Posterior cingulate gyrus (tissue), 11 donors: ENCODE data around the gene R3HCC1L.
A peak's percentile ranks its signal among the peaks of the same experiment; 100 is the strongest.

ENCODE experiments used
- DNase-seq, 10 donors: peaks; one replicate each; pipeline versions ENCODE4 v3.0.0 to v3.0.0-alpha.2; 2020 to 2021; ENCODE audit warnings: mixed read lengths in 3 of 10
- intact Hi-C: fragments of 100-400 bp; cut with DNase I; formaldehyde crosslinking; loops from one replicate; pipeline ENCODE4 v1.15.1; 2023

Gene R3HCC1L

DNA sequence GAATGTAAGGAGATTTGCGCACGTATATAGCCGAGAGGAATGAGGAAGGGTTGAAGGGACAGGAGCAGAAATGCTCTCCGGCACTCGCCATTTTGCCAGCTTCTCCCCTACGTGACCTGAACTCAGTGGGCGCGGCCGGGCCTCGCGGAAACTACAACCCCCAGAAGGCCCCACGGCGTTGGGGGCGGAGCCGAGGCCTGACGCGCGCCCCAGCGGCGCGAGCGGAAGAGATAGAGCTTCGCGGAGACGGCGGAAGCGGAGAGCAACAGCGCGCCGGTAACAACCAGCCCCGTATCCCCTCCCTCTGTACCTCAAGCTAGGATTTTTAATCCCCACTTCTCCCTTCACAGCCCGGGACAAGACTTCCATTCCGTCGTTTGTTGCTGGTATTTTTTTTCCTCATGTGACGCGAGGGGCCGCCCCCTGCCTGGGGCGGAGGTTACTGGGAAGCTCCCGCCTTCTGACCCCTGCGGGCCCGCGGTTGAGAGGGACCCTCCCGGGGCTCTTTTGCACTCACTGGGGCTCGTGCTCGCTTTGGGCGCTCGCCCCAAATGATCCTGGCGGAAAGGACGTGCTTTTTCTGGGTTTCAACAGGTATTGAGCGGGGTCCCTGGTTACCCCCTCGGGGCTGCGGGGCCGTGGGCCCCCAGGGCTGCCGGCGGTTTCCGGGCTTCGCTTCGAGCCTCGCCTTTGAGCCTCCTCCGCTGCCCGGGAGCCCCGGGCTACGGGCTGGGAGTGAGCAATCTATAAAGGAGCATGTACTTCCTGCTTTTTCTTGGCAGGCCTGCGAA is at the start of gene R3HCC1L:
Gene R3HCC1L, plus strand, starts transcription at position 227 of the 791 bp plus-strand sequence. CDS start 73,458 bp downstream, outside the sequence.
- intact Hi-C loops = loop anchor here (10.0 kb wide), 1 partner anchor 220 kb away; no protein-coding TSS in a partner anchor
- peak; percentile 80 to 98 (median 89) for DNase-seq

DNA sequence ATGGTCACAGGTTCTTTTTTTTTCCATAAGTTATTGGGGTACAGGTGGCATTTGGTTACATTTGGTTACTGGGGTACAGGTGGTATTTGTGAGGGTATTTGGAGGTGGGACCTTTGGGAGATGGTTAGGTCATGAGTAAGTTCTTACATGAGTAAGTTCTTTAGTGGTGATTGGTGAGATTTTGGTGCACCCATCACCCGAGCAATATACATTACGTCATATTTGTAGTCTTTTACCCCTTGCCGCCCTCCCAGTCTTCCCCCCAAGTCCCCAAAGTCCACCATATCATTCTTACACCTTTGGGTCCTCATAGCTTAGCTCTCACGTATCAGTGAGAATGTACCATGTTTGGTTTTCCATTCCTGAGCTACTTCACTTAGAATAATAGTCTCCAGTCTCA is 49.2 kb upstream of the R3HCC1L start:
- intact Hi-C loops = no loop called here
- DNase-seq = no peak

DNA sequence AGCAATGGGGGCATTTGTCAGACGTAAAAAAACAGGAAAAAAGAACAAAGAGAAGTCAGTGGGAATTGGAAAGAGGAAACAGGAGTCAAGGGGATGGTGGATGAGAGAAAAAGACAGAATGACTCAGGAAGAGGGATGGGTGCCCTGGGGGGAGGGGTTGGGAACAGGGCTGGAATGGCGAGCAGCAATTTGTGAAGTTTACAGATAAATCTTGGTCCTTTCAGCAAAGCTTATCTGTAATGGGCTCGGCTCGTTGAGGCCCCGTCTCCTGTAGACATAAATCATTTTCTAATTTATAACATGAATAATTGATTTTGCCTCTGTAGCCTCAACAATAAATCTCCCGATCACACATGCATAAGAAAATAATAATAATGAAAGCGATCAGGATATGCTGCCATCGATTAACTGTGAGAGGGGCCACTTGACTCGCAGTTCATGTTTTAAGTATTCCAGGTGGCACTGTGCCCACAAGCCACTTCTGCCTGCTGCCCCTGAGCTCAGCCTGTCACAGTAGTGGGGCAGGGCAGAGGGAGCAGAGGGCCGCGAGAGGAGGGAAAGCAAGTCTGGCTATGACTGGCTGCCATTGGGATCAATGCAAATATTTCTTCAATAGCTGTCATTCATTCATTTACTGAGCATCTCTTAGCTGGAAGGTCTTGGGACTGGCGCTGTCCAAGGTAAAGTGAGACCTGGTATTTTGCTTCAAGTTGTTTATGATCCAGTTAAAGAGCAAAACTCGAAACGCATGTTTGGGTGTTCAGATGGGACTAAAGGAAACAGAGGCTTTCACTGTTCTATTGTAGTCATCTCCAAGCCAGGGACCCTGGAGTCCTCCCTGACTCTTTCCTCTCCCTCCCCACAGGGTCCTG is 47.4 kb upstream of the R3HCC1L start:
- no peak for DNase-seq
- intact Hi-C loops = no loop called here

DNA sequence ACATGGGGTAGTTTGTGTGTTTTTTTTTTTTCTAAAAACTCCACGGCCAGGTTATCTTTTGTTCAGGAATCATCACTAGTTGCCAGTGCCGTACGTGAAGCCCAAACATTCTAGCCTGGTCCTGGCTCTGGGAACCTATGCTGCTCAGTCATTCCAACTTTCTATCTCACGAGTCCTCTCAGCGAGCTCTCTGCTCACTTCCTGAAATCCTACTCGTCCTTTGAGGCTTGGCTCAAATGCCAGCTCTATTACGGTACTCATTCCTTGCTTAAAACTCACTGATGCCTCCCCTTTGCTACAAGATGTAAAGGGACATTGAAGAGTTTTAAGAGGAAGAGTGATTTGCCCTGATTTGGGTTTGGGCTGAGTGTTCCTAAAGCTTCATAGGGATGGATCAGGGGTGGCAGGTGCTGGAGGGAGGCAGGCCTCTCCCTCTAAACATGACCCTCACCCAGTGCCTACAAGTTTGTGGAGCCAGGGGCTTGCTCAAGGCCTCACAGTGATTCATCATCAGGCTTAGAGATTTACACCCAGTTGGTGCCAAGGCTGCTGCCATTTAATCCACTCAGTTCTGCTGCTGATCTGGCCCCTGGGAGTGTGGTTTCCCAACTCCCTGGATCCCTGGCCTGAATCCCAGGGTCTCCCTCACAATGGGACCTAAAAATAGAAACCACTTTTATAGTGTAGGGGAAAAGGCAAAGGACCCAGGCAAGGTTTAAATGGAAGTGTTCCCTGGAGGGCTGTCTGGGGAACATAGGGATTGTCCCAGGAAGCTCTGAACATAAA is 46.1 kb upstream of the R3HCC1L start:
- intact Hi-C loops = no loop called here
- DNase-seq = no peak

DNA sequence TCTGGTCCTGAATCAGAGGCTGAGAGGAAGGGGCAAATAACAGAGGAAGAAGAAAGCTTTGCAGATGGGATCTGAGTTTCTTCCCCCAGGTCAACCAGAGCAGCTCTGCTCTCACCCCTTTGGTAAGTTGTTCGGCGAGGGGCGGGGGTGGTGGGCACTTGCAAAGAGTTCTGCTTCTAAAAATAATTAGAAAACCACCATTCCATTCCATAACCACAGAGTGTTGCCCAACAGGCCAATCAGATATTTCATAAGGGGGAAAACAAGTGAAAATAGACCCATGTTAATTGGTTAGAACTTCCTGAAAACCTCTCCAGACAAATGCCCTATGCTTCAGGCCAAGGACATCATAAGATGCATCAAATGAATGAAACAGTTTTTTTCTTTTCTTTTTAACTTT is 43.6 kb upstream of the R3HCC1L start:
- no peak for DNase-seq
- intact Hi-C loops = no loop called here

DNA sequence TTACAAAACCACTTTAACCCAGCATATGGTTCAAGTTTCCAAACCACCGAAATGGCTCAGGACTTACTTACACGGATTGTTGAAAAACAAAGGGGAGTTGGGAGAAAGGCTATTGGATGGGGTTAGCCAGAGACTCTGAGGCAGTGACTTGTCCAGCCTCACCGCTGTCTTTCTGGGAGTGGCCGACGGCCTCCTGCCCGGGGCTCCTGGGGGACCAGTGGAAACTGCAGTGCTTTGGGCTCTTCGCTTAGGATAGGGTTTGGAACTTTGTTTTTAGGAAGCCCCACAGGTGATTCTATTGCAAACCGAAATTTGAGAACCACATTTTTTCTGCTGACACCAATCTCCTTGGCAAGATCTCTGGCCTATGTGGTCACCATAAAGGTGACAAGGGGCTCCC is 38.1 kb upstream of the R3HCC1L start:
- intact Hi-C loops = no loop called here
- DNase-seq = peak in 1 of 10 donors; percentile 59

DNA sequence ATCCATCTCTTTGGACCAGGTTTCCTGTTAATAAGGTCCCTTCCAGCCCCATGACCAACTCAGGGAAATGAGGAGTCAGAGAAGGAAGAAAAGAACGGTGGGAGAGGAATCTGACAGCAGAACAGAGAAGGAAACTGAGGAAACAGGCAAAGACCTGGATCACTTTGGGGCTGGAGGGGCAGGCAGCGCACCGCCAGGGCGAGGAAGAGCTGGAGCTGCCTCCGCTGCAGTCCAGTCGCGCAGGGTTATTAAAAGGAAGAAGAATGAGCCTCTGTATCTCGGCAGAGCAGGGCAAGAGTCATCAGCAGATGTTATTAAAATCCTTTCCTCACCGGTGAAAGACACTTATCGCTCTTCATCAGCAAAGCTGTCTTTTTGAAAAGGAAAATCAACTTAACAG is 37.7 kb upstream of the R3HCC1L start:
- intact Hi-C loops = no loop called here
- no peak for DNase-seq

DNA sequence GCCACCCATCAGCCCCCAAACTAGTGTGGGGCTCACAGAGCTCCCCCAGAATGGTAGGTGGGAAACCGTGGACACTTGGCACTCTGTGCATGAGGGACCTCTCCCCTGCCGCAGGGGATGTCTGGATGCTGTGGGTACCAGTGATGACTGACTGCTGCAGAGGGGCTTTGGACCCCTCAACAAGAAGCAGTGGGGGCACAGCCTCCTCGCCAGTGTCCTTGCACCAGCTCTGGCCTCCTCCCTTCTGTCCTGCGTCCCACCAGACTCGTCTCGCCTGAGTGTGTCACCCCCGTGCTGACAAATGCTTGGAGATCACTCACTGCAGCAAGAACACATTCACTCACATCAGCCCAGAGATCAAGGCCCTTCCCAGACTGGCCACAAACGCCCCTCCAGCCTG is 37.3 kb upstream of the R3HCC1L start:
- intact Hi-C loops = no loop called here
- DNase-seq = peak in 1 of 10 donors; percentile 20

DNA sequence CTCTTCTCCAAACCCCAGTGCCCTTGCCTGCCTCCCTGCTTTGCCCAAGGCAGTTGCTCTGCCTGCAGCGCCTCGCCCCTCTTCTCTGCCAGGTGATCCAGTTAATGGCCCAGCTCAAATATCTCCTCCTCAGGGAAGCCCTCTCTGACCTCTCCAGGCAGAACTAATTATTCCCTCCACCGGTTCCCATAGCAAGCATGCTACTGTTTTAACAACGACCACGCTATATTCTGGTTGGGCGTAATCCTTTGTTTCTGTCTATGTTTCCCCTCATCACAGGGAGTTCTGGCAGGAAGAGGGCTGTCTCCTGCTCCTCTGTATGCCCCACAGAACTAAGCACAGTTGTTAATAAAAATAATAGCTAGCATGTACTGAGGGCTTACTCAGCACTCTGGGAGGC is 36.8 kb upstream of the R3HCC1L start:
- intact Hi-C loops = no loop called here
- DNase-seq = no peak

DNA sequence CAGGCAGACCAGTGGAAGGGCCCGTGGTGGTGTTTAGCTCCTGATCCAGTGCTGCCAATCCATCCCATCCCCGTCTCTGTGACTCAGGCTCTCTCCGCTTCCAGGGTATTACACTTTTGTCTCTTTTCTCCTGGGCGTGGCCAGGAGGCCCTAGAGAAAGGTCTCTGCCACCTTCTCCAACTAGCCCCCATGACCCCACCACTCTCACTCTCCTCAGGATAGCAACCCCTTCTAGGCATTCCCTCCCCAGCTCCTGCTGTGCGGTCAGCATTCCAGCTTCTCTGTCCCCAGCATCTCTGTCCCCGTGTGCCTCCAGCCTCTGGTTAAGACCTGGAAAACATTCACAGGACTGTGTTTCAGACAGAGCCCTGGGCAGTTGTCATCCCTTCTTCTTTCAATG is 36.2 kb upstream of the R3HCC1L start:
- intact Hi-C loops = no loop called here
- no peak for DNase-seq

DNA sequence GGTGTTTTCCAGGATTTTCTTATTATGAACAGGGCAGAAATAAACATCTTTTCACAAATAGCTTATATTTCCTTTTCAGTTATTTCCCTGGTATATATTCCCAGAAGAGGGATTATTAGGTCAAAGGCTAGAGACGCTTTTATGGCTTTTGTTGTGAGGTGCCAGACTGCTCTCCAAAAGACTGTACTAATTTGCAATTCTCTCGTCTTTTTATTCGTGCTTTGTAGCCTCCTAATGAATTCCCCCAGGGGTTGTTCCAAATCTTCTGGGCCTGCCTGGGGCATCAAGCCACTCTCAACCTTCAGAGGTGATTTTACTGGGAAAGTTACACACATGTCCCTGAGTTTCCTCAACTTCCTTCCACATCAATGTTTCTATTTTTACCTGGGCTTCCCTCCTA is 34.0 kb upstream of the R3HCC1L start:
- no peak for DNase-seq
- intact Hi-C loops = no loop called here

DNA sequence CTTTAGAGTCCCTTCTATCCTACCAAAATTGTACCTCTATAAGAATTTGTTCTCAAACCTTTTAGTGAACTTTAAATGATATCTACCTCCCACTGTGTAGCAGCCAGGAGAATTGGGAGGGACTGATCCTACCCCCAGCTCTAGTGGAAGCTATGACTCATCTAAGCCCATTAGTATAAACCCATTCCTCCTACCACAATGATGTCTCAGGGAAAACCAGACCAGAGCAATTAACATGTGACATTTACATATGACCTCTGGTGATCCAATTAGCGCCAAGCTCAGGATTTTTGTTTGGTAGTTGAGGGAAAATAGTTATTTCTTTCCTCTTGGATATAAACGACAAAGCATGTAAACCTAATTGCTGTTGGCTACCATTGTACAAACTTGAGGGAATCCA is 33.1 kb upstream of the R3HCC1L start:
- intact Hi-C loops = no loop called here
- DNase-seq = no peak

DNA sequence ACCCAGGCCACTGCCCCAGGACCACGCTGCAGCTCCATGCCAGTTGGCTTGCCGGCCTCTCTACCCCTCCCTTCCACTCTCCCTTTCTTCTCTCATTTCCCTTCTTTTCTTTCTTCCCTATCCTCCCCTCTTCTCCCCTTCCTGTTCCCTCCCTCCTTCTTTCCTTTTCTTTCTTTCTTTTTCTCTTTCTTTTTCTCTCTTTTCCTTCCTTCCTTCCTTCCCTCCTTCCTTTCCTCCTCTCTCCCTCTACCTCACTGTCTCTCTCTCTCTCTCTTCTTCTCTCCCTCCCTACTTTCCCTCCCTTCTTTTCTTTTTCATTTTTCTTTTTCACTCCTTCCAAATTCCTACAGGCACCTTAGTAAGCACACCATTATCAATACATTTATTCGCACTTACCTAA is 30.3 kb upstream of the R3HCC1L start:
- intact Hi-C loops = no loop called here
- no peak for DNase-seq

DNA sequence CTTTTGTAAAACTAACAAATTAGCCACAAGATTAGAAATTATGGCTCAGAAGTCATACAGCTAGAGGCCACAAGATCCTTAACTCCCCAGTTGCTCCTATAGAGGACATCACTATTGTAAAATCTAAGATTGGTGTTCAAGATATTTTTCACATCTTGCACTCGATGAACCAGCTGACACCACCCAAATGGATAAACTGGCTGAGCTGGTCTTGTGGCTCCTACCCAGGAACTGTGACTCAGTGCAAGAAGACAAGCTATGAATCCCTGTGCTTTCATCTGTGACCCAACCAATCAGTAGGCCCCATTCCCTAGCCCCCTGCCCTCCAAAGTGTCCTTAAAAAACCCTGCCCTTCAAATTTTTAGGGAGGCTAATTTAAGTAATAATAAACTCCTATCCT is 27.9 kb upstream of the R3HCC1L start:
- intact Hi-C loops = no loop called here
- no peak for DNase-seq

DNA sequence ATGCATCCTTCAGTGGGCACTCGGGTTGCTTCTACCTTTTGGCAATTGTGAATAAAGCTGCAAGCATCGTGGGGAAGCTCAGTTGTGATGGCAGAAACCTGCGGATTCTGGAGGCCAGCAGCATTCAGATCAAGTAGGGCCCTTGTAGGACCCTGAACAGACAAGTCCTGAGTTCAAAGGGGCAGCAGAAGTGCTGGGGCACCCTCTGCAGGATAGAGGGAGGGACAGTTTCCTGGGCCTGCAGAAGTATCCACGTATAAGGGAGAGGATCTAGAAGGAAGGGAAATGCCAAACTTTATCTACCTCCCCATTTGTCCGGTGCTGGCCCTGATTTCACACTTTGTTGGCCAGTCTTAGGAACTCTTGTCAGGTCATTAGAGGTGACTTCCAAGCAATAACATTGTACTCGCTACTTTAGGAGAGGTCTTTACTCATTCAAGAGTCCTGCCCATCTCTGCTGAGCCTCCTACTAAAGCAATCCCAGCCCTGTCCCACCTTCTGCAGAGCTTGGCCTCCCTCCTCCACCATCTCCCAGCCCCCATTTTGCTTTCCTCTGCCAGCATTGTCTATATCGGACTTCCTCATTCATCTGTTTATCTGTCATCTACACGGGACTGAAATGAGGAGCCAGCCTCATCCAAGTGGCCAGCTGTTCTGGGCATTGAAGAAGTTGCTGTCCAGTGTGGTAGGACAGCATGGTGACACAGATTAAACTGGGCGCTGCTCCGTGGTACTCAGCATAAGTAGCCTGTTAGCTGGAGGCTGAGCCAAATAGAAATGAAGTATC is 26.6 kb upstream of the R3HCC1L start:
- intact Hi-C loops = no loop called here
- DNase-seq = peak in 2 of 10 donors; percentile 13 to 22

DNA sequence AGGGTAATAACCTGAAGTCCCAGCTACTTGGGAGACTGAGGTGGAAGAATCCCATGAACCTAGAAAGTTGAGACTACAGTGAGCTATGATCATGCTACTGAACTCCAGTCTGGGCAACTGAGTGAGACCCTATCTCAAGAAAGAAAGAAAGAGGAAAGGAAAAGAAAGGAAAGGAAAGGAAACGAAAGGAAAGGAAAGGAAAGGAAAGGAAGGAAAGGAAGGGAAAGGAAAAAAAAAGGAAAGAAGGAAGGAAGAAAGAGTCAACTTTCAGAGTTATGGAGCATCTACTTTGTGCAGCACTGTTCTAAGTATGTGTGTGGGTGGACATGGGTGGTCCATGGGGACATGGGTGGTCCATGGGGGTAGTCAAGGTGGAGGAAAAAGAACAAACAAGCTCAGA is 24.1 kb upstream of the R3HCC1L start:
- DNase-seq = no peak
- intact Hi-C loops = no loop called here

DNA sequence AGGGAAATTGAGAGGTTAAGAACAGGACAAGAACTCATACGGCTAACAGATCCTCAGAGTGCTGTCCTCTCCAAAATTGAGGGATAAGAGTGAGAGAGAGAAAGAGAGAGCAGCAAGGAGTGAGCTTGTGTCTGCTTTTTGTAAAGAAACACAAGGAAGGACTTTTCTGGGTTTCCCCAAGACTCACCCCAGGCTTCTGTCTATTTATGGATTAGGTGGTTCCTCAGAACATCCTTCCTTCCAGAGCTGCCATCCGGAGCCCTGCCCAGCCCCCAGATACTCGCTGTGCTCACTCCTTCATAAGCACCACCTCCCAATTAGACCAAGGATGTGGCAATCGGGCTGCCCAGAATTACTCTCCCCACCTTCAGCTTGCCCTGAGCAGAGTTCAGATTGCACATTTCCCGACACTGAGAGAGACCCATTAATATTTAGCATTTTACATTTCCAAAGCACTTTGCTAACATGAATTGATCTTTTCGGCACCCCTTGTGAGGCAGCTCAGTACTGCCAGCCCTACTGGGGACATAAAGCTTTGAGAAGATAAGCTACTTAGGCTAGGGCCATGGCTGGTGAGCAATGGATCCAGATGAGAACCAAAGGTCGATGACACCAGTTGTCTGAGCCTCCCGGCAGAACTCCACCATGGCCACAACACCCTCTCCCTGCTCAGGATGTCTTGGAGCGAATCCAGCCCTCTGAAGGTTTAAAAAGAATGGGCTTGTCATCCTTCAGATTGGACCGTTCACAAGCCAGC is 19.2 kb upstream of the R3HCC1L start:
- intact Hi-C loops = no loop called here

DNA sequence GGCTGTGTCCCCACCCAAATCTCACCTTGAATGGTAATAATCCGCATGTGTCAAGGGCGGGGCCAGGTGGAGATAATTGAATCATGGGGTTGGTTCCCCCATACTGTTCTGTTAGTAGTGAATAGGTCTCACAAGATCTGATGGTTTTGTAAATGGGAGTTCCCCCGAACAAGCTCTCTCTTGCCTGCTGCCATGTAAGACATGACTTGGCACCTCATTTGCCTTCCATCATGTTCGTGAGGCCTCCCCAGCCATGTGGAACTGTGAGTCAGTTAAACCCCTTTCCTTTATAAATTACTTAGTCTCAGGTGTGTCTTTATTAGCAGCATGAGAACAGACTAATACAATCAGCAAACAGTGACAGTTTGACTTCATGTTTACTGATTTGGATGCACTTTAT is 14.6 kb upstream of the R3HCC1L start:
- intact Hi-C loops = no loop called here
- no peak for DNase-seq

More for the DNA sequence above, 19.2 kb upstream of the R3HCC1L start:
- no peak for DNase-seq

DNA sequence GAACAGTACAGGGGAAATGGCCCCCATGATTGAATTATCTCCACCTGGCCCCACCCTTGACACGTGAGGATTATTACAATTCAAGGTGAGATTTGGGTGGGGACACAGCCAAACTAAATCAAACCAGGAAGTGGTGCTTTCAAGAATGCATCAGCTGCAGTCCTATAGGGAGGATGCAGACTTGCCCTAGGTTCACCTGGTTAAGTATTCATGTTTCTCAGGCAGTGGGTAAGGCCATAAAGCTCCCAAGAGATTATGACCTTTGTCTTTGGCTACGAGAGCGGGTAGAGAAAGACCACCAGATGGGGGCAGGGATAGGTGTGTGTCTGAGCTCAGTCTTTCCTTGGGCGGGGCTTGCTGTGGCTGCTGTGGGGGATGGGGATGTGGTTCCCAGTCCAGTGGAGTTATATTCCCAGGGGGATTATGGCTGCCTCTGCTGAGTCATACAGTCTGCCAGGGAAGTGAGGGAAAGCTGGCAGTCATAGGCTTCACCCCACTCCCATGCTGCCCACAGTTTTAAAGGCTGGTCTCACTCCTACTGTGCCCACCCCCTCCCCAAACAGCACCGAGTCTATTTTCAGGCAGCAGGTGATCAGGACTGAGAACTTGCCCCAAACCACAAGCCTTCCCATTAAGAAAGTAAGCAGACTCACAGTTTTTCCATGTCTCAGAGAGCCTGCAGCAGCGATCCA is 8.4 kb upstream of the R3HCC1L start:
- intact Hi-C loops = no loop called here
- DNase-seq = no peak
